Fibroblast of skin of scalp (primary cell): Measurements from ENCODE around the gene GALR2.

Experiments
- DNase-seq: peaks from one replicate; pipeline ENCODE4 v3.0.0-alpha.2; 2013

Gene GALR2

DNA sequence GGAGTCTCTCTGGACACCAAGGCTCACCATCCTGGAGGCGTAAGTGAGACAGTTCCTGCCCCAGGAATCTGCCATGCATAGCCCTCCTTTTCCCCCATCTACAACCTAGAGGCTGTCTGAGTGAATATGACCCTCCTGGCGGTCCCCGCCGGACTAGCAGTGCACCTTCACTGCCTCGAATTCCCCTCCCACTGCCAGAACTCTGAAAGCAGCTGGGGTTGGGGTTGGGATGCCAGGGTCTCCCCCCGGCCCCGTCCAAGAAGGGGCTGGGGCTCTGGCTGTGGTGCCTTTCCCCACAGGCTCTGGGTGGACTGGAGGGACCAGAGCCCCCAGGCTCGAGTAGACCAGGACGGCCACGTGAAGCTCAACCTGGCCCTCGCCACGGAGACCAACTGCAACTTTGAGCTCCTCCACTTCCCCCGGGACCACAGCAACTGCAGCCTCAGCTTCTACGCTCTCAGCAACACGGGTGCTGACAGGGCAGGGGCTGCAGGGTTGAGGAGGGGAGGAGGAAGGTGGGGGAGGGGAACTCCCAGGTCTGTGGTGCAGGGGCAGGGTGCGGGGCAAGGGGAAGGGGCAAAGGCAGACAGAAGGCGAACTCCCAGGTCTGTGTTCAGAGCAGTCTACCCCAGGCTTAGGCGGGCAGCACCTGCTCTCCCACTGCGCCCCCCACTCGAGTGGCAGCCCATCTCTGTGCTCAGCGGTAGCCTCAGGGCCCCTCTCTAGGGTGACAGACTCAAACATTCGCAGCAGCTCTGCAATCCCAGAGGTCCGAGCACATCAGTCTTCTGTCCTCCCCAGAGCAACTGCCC, 5.6 kb downstream of the GALR2 start:
- no peak for DNase-seq

DNA sequence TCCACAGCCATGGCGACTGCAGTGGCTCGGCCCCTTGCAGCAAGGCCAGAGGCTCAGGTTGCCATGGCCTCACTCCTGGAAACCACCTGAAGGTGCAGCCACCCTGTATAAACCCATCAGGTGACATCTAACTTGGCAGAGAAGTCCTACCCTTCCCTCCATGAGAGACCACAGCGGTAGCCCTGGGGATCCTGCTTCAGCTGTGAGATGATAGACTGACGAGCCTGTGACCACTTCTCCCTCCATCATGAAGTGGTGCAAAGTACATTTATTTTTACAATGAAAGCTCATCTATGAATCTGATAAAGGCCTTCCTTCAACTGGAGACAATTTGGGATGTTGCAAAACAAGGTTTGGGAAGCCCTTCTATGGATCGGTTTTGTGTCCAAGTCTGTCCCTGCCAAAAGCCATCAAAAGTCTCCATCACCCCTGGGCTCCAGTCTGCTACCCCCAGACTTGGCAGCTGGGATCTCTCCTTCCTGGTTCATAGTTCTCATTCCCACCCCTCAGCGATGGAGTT, 6.2 kb downstream of the GALR2 start:
- no peak for DNase-seq

DNA sequence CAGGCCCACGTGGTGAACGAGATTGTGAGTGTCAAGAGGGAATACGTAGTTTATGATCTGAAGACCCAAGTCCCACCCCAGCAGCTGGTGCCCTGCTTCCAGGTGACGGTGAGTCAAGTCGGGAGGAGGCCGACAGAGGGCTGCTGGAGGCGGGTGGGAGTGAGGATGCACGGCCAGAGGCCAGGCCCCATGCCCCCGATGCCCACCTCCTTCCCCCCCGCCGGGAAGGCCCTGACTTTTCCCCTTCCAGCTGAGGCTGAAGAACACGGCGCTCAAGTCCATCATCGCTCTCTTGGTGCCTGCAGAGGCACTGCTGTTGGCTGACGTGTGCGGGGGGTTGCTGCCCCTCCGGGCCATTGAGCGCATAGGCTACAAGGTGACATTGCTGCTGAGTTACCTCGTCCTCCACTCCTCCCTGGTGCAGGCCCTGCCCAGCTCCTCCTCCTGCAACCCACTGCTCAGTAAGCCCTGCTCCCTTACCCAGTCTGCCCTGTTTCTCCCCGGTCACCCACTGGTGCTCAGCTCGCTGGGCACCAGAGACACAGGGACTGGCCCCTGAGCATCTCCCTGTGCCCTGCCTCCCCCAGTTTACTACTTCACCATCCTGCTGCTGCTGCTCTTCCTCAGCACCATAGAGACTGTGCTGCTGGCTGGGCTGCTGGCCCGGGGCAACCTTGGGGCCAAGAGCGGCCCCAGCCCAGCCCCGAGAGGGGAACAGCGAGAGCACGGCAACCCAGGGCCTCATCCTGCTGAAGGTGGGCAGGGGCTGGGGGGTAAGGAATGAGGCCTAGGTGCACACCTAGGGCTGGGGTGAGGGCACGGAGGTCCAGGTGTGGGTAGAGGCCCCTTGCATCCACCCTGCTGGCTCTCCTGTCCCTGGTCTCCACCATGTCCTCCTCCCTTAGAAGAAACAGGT, 7.0 kb downstream of the GALR2 start:
- DNase-seq = no peak

DNA sequence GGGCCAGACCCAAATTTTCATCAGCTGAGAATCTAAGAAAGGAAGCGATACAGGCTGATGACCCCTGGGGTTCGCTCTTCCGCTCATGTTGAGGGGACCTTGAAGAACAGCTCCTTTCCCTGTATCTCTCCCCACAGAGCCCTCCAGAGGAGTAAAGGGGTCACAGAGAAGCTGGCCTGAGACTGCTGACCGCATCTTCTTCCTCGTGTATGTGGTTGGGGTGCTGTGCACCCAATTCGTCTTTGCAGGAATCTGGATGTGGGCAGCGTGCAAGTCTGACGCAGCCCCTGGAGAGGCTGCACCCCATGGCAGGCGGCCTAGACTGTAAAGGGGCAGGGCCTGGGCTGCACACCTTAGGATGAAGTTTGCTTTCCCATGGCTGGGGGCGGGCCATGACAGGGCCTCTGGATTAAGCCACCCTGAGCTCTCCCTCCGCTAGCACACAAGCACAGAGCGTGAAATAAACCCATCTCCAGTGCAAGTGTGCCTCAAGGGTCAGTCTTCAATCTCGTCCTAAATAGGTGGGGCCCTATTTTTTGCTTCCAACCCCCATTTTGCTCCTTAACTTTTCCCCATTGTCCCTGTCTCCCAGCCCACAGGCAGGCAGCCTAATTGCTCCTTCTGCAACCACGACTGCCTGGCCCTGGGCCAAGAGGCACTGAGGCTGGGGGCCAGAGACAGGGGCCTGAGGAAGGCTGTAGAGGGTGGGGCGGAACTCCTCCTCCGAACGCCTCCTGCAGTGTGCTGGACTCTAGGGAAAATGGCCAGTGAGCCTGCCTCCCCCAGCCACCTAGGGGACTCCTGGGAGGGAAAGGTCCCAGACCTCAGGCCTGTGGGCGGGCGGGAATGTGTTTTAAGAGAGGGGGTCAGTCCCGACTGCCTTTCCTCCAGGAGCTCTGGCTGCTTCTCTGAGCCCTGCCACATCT, 8.0 kb downstream of the GALR2 start:
- DNase-seq = no peak

DNA sequence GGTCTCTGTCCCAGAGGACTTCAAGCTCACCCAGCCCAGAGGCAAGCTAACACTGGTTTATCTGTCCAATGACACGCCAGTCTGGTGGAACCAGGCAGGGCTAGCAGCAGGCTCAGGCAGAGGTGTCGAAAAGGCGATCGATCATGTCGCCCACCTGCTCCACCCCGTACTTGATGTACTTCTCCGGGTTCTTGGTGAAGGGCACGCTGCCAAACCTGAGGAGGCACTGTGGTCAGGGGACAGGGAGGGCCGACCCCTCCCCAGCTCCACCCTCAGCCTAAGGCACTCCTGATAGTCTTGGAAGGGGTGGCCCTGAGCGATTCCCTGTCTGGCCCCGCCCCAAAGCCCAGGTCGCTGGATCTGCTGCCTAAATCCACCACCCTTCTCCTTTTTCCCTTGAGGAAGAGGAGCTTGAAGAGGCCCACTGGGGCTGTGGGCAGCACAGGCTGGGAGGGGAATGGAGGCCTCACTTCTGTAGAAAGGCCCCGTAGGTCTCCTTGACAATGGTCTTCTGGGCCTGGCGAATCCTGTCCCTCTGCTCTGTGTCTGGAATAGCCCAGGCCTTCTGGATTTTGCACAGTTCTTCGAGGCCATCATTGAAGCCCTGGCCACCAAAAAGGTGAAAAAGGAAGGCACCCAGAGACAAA, 9.1 kb downstream of the GALR2 start:
- no peak for DNase-seq

DNA sequence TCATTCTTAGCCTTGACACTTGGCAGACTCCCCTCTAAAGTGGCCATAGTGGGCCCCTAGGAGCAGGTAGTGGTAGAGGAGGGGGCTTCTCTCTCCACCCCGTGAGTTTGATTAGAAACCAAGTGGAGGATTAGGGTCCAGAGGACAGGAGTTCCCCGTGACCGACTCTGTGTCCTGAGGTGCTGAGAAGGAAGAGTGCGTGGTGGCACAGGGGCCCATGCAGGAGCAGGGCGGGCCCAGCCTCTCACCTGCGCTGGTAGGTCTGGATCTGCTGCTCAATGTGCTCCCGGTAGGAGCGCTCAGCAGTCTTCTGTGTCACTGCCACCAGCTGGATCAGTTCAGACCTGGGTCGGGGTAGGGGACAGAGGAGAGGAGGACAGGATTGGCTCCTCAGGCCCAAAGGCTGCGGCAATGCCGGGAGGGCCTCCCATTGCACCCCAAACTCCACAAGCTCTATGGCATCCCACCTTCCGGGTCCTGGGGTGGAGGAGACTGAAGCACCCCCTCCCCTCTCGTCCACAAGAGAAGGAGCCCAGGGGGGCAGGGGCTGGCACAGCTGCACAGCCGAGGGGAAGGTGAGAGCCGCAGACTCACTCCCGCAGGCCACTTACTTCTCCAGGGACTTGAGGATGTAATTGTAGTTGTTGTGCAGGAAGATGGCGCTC, 10.6 kb downstream of the GALR2 start:
- no peak for DNase-seq

DNA sequence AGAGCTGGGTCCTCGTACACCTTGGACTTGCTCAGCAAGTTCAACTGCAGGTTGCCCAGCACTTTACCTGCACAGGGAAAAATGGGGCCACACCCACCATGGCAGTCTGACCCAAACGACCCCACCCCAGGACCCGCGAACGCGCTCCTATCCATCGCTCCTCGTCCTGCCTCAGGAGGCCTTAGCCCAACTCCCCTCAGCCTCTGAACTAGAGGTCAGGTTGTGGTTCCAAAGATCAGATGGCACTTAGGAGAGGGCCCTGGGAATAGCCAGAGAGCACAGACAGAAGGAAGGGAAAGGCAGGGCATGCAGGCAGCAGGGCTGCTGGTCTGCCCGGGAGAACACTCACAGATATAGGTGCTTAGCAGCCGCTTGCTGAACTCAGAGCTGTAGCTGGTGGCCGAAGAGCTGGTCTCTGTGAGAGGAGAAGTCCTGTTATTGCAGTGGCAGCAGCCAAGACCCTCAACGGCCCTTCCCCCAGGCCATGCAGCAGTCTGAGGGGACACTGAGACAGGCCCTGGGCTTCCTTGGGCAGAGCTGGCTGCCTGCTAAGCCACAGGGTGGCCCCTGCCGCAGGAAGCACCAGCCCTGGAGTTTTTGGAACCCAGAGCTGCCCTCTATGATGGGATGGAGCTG, 11.3 kb downstream of the GALR2 start:
- DNase-seq = no peak

DNA sequence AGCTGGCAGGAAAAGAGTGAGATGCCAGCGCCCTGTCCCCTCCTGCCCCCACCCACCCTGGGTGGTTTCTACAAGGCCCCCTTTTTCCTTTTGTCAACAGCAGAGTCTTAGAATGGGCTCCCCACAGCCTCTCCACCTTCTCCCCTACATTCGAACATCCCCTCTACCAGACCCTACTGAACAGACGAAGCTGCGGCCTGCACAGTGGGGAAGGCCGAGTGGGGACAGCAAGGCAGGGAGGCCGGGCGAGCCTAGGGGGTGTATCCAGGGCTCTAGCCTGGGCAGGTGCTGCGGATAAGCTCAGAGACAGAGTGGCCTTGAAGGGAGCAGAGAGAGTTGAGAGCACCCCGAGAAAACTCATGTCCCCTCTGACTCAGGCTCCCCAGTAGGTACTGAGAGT, 11.8 kb downstream of the GALR2 start:
- no peak for DNase-seq

DNA sequence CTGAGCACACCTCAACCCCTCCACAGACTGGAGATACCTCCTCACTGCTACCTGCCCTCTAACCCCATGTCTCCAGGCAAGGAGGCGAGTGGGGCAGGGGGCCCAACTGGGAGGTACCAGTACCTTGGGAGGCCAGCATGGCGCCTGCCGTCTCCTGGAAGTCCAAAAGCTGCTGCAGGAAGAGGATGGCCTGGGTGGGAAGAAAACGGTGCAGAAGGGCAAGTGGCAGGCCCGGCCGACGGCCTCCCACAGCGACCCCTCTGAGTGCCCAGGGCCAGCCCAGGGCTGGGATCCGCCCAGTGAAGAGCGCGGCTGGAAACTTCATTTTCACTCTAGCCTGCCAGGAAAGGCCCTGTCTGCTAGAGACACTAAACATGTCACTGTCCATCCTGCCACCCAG, 12.9 kb downstream of the GALR2 start:
- DNase-seq = no peak

DNA sequence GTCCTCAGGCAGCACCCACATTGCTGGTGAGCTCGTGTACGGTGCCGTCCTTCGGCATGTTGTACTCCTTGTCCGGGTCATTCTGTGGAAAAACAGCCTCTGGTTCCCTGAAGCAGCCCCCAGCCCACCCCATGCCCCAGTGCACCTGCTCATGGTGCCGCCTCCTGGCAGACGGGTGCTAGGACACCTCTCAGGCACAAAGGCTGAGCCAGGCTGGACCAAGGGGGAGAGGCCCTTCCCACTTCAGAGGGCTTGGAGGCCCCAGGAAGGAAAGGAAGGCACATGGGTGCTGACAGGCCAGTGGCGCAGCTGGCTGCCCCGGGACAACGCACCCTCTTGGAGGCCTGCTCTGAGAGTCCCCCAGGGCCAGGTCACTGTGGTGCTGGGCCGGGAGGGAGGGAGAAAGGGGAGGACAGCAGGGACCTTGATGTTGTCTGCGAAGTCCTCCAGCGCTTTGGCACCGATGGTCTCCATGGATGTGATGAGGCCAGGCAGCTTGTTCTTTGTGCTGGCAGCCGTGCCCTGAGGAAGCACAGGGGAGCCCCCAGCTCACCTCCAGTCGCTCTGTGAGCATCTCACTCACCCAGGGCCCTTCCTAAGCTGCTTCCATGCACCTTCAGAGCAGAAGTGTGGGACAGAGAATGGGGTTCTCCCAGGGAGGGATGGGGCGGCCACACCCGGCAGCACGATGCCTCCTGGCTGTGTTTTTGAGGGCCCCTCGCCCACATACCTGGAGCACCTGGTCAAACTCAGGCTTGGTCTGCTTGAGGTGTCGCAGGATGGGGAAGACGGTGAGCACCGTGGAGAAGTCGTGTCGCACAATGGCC, 13.7 kb downstream of the GALR2 start:
- no peak for DNase-seq

DNA sequence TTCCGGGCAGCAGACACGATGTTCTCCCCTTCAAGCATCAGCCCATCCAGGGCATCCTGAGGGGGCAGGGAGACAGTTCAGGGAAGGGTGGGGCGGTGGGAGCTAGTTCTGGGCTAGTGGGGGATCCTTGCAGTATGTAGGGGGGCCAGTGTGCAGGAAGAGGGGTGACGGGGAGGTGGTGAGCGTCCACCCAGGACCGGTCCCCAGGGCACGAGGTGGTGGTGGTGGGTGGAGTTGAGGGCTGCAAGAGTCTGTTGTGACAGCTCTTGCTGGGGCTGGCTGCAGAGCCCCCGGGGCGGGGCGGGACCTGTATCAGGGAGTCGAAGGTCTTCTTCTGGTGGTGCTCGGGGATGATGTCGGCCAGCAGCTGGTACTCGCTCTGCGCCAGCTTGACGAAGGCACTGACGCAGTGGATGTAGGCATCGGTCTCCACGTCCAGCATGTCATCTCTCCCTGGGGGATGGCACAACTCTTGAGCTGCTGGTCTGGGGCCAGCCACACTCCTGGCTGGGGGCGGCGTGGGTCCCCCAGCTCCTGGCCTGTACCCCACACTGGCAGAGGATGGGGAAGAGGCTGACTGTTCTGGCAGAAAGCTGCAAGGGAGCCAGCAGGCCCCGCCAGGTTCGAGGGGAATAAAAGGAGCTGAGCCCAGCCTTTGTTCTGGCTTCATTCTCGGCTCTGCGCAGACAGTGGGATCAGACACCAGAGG, 14.4 kb downstream of the GALR2 start:
- DNase-seq = no peak

DNA sequence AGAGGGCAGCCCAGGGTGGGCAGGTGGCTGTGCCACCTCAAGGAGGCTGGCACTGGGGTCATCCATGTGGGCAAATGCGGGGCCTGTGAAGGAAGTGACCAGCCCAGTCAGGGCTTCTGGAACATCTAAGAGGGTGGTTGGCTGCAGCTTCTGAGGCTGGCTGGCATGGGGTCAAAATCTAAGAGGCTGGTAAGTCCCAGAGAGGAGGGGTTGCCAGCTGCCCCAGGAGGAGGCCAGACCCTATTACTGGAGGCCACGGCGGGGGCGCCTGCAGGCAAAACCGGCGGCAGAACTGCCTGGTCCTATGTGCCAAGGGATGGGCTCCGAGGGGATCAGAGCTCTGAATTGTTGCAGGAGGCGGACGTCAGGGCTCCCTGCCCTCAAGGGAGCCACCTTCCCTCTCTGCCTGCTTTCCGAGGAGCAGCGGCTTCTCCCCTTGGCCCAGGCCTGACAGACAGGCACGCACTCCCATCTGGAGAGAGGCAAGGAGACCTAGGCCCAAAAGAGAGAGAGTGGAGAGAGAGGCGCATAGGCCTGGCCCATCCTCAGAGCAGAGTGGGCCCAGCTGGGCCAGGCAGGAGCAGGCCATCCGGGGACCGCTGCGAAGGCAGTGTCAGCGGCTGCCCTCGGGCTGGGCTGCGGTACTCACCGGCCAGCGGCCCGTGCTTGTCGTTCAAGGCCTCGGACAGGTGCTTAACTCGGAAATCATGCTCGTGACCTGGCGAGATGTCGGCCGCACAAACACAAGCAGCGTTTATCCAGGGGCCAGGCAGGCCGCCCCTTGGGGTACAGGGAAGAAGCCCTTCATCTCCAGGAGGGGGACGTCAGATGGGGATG, 15.3 kb downstream of the GALR2 start:
- no peak for DNase-seq

DNA sequence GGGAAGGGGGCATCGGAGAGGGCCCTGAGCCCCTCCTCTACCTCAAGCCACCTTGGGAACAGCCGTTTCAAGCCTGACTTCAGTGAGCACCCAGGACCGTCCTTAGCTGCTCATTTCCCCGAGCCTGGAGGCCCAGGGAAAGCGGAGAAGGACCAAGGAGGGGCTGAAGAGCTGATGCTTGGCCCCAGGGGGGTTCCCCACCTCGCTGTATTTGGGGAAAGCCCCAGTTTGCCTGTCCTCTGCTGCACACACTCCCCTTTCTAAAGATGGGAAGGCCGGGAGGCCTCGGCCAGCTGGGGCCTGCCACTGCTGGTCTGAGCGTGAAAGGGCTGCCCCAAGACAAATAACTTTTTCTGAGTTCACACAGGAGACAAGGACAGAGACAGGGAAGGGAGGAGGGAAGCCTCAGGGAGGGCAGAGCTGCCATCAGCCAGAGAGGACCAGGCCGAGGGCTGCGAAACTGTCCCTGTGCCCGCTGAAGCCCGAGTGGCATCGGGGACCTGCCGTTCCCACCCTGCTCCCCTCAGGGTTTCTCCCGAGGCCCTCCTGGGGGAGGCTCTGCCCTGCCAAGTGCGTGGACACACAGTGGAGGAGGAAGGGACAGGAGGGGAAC, 16.0 kb downstream of the GALR2 start:
- DNase-seq = no peak

DNA sequence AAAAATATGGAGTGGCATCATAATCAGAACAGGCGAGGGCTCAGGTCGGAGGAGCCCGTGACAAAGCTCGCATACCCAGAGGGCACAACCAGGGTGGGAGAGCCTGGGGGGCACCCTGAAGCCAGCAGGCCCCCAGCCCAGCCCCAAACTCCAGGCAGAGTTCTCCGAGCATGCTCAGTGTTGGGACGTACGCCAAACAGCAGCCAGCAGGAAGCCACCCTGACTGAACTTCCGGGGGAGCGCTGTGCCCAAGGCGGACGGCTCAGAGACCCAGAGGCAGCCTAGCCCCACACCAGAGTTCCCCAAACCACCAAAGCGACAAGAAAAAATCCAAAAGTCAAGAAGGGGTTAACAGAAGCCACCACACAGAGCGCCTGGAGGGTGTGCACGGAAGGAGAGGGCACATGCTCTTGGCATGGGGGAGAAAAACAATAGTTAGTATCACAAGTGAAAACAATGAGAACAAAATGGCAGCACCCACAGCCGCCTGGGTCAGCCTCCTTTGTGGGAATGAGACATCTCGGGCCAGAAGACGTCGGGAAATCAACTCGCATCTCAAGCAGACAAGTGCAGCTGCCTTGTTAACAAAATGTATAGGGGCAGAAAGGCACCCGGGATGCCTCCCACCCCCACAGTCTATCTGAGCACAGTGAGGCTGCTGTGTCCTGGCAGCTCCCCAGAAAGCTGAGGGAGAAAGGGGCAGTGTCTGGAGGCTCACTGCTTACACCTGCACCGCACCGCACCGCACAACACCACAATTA, 17.1 kb downstream of the GALR2 start:
- no peak for DNase-seq

DNA sequence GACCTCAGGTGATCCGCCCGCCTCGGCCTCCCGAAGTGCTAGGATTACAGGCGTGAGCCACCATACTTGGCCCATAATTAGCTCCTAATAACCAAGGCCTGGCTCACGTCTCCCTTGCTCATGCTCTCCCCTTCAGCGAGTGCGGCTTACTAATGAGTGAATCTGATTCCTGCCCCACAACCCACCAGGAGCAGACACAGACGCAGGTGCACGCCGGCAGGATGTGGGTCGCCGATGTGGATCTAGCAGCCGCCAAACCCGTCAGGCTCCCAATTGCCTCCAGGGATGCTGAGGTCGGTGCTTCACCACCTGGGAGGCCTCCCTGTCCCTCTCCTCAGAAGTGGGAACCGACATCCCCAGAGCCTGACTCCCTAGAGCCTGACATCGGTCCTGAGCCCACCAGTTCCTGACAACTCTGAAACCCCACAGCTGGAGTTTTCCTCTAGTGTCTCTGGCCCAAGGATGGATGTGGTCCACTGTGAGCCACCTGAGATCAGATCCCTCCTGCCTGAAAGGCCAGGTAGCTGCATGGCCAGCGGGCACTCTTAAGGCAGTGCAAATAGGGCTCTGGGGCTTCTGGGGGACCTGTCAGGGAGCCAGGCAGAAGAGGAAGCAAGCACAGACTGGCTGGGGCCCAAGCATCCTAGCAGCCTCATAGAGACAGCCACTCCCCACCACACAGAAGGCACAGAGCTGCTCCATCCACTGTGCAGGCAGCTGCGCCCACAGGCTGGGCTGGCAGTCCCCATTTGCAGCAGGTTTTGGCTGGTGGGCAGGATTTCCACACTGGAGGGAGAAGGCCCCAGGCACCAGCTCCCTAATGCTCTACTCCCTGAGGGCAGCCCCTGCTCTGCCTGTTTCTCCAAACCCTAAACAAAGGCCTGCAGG, 18.2 kb downstream of the GALR2 start:
- DNase-seq = no peak

DNA sequence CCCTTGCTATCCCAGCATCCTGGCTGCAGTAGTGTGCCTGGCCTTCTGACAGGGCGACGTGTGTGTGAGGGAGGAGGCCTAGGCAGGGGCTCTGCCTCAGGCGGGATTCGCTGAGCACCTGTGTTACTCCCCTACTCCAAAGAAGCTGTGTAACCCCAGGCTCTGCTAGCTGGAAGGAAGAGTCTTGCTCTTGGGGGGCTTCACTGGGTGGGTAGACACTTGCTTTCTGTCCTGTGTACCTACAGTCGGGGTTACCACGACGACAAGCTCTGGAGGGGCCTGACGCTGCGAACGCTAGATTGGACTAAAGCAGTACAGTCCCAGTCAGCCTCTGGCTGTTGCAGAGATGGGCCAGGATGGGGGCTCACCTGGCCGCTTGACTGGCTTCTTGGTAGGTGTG, 19.5 kb downstream of the GALR2 start:
- no peak for DNase-seq
